ENCODE results near the gene SHROOM2.

The SHROOM2 gene

DNA sequence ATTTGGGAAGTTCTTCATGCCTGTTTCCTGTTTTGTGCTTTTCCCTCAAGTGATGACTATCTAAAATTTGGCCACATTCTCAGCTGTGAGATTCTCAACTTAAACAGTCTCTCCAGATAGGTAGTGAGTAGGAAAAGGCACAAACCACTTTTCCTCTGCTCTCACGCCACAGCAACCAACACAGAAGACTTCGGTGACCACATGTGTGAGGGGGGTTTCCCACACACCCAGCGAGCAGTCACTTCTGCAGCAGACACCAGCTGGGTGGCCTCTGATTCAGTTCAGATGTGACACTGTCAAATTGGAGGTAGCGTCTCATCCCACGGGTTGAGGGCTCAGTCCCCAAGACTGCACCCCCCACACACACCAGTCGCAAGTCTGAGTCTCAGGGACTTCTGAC lies 155.9 kb downstream of the SHROOM2 start:
- Histone ChIP-seq H3K36me3 (no peaks in the 10 kb centered on the region), H3K27me3 (no peaks in the 10 kb centered on the region), H3K4me1 (no peaks in the 10 kb centered on the region), H3K4me3 (no peak overlapping the region), H3K9me3 (no peaks in the 10 kb centered on the region), H3K27ac (no peak overlapping the region)
- intact Hi-C loops (cut with DNase I; ENCODE audit: low total_unique reads), result no loop called here
- TF ChIP-seq, protein P1, sequence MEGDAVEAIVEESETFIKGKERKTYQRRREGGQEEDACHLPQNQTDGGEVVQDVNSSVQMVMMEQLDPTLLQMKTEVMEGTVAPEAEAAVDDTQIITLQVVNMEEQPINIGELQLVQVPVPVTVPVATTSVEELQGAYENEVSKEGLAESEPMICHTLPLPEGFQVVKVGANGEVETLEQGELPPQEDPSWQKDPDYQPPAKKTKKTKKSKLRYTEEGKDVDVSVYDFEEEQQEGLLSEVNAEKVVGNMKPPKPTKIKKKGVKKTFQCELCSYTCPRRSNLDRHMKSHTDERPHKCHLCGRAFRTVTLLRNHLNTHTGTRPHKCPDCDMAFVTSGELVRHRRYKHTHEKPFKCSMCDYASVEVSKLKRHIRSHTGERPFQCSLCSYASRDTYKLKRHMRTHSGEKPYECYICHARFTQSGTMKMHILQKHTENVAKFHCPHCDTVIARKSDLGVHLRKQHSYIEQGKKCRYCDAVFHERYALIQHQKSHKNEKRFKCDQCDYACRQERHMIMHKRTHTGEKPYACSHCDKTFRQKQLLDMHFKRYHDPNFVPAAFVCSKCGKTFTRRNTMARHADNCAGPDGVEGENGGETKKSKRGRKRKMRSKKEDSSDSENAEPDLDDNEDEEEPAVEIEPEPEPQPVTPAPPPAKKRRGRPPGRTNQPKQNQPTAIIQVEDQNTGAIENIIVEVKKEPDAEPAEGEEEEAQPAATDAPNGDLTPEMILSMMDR (IDR thresholded peaks at IDR 0.05), result no peak
- no peak for DNase-seq

DNA sequence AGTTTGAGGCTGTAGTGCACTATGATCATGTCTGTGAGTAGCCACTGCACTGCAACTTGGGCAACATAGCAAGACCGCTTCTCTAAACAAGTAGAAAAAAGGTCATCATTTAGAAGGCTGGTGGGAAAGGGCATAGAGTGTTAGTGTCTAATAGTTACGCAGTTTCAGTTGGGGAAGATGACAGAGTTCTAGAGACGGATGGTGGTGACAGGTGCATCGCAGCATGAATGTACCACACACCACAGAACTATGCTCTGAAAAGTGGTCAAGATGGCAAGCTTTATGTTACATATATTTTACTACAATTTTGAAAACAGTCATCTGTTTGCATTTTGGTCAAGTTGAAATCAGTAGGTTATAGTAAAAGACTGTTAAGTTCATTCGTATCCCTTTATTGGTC lies 157.2 kb downstream of the SHROOM2 start:
- DNase-seq, result no peak
- no peaks in the 10 kb centered on the region for H3K27me3 ChIP-seq
- no peaks in the 10 kb centered on the region for H3K9me3 ChIP-seq
- intact Hi-C loops (cut with DNase I; ENCODE audit: low total_unique reads), result no loop called here
- no peaks in the 10 kb centered on the region for H3K4me1 ChIP-seq
- TF ChIP-seq, protein P1 (IDR thresholded peaks at IDR 0.05), result no peak
- H3K36me3 ChIP-seq, result no peaks in the 10 kb centered on the region
- H3K4me3 ChIP-seq, result no peak overlapping the region
- no peak overlapping the region for H3K27ac ChIP-seq

DNA sequence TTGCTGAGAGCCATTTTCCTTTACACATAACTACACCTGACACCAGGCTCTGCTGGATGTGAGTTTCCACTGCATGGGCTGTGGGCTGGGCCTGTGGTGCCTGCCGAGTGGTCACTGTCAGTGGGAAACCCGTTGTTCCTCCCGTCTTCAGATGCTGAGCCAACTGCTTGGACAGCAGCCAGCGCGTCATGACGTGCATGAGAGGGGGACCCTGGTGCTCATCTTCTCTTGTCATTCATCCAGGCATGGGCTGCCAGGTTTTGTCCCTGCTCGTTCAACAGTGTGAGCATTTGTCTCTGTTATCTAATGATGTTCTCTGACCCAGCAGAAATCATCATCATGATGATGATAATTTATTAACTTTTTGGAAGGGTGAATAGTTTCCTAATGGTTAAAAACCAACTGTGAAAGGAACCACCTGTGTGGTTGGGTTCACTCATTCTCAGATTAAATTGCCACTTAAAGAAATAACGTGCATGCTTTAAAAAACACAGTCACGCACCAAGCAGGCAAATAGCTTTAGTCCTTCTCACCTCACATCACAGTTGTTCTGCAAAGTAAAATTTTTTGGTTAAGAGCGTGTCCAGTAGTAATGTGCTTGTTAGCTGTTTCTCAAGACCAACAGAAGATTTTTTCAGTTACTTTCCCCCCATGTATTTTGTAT lies 161.0 kb downstream of the SHROOM2 start:
- TF ChIP-seq, protein P1 (IDR thresholded peaks at IDR 0.05), result no peak
- Histone ChIP-seq H3K36me3 (no peaks in the 10 kb centered on the region), H3K27ac (no peak overlapping the region), H3K4me3 (no peak overlapping the region), H3K27me3 (no peaks in the 10 kb centered on the region), H3K9me3 (no peaks in the 10 kb centered on the region), H3K4me1 (no peaks in the 10 kb centered on the region)
- intact Hi-C loops (cut with DNase I; ENCODE audit: low total_unique reads), result no loop called here
- no peak for DNase-seq

DNA sequence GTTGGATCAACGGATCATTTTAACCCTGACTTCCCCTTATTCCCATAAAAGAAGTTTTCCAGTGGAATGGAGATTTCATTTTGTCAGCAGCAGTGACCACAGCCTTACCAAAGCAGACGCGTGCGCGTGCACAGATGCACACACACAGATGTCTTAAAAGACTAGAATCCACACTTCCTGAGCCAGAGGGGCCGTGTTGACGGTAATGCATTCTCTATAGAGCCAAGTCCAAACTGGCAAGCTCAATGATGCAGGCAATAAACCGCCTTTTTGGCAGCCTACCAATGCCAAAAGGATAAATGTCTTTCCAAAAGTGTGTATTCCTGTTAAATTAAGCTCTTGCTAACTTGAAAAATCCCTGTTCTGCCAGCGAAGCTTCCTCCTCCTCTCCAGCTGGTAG lies 162.2 kb downstream of the SHROOM2 start:
- no peaks in the 10 kb centered on the region for H3K27me3 ChIP-seq
- no peak overlapping the region for H3K27ac ChIP-seq
- intact Hi-C loops (cut with DNase I; ENCODE audit: low total_unique reads), result no loop called here
- TF ChIP-seq, protein P1 (IDR thresholded peaks at IDR 0.05), result no peak
- no peak for DNase-seq
- peaks cover 0 to 9% (median 2%) of the 10 kb centered on the region in 3 donors for H3K9me3 ChIP-seq
- H3K4me1 ChIP-seq, result no peaks in the 10 kb centered on the region
- H3K4me3 ChIP-seq, result no peak overlapping the region
- H3K36me3 ChIP-seq, result no peaks in the 10 kb centered on the region

DNA sequence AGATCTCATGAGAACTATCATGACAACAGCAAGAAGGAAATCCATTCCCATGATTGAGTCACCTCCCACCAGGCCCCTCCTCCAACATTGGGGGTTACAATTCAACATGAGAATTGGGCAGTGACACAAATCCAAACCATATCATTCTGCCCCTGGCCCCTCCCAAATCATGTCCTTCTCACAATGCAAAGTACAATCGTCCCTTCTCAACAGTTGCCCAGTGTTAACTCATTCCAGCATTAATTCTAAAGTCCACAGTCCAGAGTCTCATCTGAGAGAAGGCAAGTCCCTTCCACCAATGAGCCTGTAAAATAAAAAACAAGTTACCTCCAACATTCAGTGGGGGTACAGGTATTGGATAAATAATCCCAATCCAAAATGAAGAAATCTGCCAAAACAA lies 166.1 kb downstream of the SHROOM2 start:
- H3K27ac ChIP-seq, result no peak overlapping the region
- no peaks in the 10 kb centered on the region for H3K27me3 ChIP-seq
- H3K4me1 ChIP-seq, result no peaks in the 10 kb centered on the region
- H3K9me3 ChIP-seq, result peaks cover 0 to 9% (median 8%) of the 10 kb centered on the region in 3 donors
- no peaks in the 10 kb centered on the region for H3K36me3 ChIP-seq
- DNase-seq, result no peak
- TF ChIP-seq, protein P1 (IDR thresholded peaks at IDR 0.05), result no peak
- no peak overlapping the region for H3K4me3 ChIP-seq
- intact Hi-C loops (cut with DNase I; ENCODE audit: low total_unique reads), result no loop called here

DNA sequence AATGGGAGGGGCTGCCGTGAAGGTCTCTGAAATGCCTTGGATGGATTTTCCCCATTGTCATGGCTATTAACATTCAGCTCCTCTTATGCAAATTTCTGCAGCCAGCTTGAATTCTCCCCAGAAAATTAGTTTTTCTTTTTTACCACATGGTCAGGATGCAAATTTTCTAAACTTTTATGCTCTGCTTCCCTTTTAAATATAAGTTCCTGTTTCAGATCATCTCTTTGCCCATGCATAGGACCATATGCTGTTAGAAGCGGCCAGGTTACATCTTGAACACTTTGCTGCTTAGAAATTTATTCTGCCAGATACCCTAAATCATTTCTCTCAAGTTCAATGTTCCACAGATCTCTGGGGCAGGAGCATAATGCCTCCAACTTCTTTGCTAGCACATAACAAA lies 167.2 kb downstream of the SHROOM2 start:
- no peaks in the 10 kb centered on the region for H3K27me3 ChIP-seq
- no peak overlapping the region for H3K27ac ChIP-seq
- H3K4me1 ChIP-seq, result no peaks in the 10 kb centered on the region
- H3K4me3 ChIP-seq, result no peak overlapping the region
- DNase-seq, result no peak
- intact Hi-C loops (cut with DNase I; ENCODE audit: low total_unique reads), result no loop called here
- TF ChIP-seq, protein P1 (IDR thresholded peaks at IDR 0.05), result no peak
- H3K9me3 ChIP-seq, result peaks cover 0 to 9% (median 8%) of the 10 kb centered on the region in 3 donors
- H3K36me3 ChIP-seq, result no peaks in the 10 kb centered on the region
